Breast epithelium (tissue), 4 donors: ENCODE data around the gene FAM241A. TPM values are rescaled to one million over a fixed set of nuclear protein-coding genes. Genes with fewer than 3 reads are reported as not detected.
A peak's percentile ranks its signal among the peaks of the same experiment; 100 is the strongest.

Experiments used
- DNase-seq, 2 donors: peaks; one replicate each; pipeline ENCODE4 v3.0.0-alpha.2; 2019; ENCODE audit warnings: low spot score in 2 of 2
- H3K27ac ChIP-seq, 2 donors: fragments of 200-600 bp; sonication (generic) in 1 of 2; one replicate each; pipeline ENCODE4 v1.5.1; 2016 to 2019; ENCODE audit warnings: mild to moderate bottlenecking in 1 of 2
- H3K27me3 ChIP-seq, 2 donors: fragments of 200-600 bp; sonication (generic) in 1 of 2; one replicate each; pipeline versions ENCODE4 v1.5.1 to v1.6.0; 2017 to 2019; ENCODE audit warnings: control low read depth in 1 of 2, mild to moderate bottlenecking in 1 of 2
- H3K36me3 ChIP-seq: fragments of 200-600 bp; one replicate; pipeline ENCODE4 v1.5.1; 2019
- H3K4me1 ChIP-seq, 2 donors: fragments of 200-600 bp; sonication (generic); one replicate each; pipeline ENCODE4 v1.5.1; 2016 to 2019; ENCODE audit warnings: control low read depth in 1 of 2
- H3K4me3 ChIP-seq, 3 donors: fragments of 200-600 bp; sonication (generic); 1 replicate in 2 of 3; 2 replicates in 1 of 3; pipeline ENCODE4 v1.5.1; 2016 to 2019; ENCODE audit warnings: mild to moderate bottlenecking in 3 of 3, moderate library complexity in 2 of 3
- H3K9me3 ChIP-seq, 2 donors: fragments of 200-600 bp; sonication (generic) in 1 of 2; one replicate each; pipeline ENCODE4 v1.5.1; 2016 to 2019; ENCODE audit warnings: control low read depth in 1 of 2
- CTCF ChIP-seq, 3 donors: fragments of 450-650 bp; IDR thresholded peaks; one replicate each; pipeline ENCODE4 v1.5.1; 2016 to 2017; ENCODE audit warnings: antibody characterized with exemption in 3 of 3, mild to moderate bottlenecking in 3 of 3, moderate library complexity in 3 of 3
- POLR2A ChIP-seq: fragments of 450-650 bp; IDR thresholded peaks from one replicate; pipeline ENCODE4 v1.6.1; 2016; ENCODE audit warnings: antibody characterized with exemption, mild to moderate bottlenecking, moderate library complexity
- POLR2AphosphoS5 ChIP-seq, 3 donors: sonication (generic); formaldehyde crosslinking; IDR thresholded peaks; one replicate each; pipeline ENCODE4 v1.6.1; 2017; ENCODE audit warnings: antibody characterized with exemption in 3 of 3
- intact Hi-C: fragments of 100-400 bp; cut with DNase I; formaldehyde crosslinking; loops from one replicate; pipeline ENCODE4 v1.15.1; 2023; ENCODE audit warnings: low total_unique reads
- total RNA-seq, 3 donors: library from RNA; depleted of rRNA; stranded (reverse); fragments of >200 nt; gene quantifications; one replicate each; pipeline ENCODE4 v1.1.0, GENCODE V29; 2016

FAM241A gene
- total RNA-seq, 3 donors from 2014 or later = 4.3 to 11.5 (median 7.5) TPM

DNA sequence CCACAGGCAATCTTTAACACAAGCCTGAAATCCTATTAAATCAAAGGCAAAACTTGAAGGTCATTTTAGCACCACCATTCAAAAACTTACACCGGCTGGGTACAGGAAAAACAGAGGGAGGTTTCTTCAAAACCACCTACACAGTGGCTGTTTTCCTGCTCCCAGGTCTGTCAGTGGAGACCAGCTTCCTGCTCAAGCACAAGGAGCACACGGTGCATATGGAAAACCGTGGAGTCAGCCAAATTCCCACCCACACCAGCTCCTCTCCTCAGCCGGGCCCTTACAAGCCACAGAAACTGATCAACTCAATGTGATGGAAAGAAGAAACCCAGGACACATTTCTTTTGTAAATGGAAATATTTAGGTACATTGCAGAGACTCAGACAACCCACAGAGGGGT, 14.3 kb upstream of the FAM241A start:
- Histone ChIP-seq H3K4me3 (no peak overlapping the region), H3K27ac (no peak overlapping the region), H3K36me3 (no peaks in the 10 kb centered on the region), H3K4me1 (no peaks in the 10 kb centered on the region), H3K27me3 (no peaks in the 10 kb centered on the region), H3K9me3 (no peaks in the 10 kb centered on the region)
- no peak for TF ChIP-seq CTCF (IDR thresholded peaks at IDR 0.05)
- no peak for TF ChIP-seq POLR2A
- TF ChIP-seq POLR2AphosphoS5 (IDR thresholded peaks at IDR 0.05) = no peak
- intact Hi-C loops = loop anchor here (10.0 kb wide), 1 partner anchor 114 kb away; no protein-coding TSS in a partner anchor
- DNase-seq = no peak

- TF ChIP-seq POLR2AphosphoS5 (IDR thresholded peaks at IDR 0.05) (no peak), CTCF (IDR thresholded peaks at IDR 0.05) (no peak), POLR2A (no peak)
- Histone ChIP-seq H3K9me3 (no peaks in the 10 kb centered on the region), H3K27me3 (no peaks in the 10 kb centered on the region), H3K4me3 (no peak overlapping the region), H3K36me3 (no peaks in the 10 kb centered on the region), H3K4me1 (no peaks in the 10 kb centered on the region), H3K27ac (no peak overlapping the region)
- DNase-seq = no peak
- intact Hi-C loops = loop anchor here (10.0 kb wide), 1 partner anchor 108 kb away; no protein-coding TSS in a partner anchor
Measured at GRCh38 chr4:112136551-112136950, 8.7 kb upstream of the FAM241A start.

DNA sequence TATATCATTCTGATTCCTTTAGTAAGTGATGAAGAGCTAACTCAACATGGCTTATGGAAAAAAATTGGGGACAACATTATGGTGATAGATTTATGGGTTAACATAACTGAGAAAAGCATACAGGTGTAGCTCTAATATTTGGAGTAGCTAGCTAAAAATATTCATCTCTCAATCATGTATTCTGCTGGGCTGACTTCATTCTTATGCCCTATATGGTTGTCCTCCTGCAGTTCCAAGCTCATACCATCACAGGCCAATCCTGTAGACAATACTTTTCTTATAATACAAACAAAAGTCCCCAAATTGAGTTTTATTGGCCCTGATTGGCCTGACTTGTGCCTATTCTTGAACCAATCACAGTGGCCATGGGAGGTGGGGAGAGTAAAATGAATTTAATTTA, 6.7 kb upstream of the FAM241A start:
- no peak for DNase-seq
- H3K36me3 ChIP-seq = no peaks in the 10 kb centered on the region
- no peak for TF ChIP-seq POLR2AphosphoS5 (IDR thresholded peaks at IDR 0.05)
- no peak for TF ChIP-seq CTCF (IDR thresholded peaks at IDR 0.05)
- TF ChIP-seq POLR2A = no peak
- no peak overlapping the region for H3K4me3 ChIP-seq
- H3K27me3 ChIP-seq = no peaks in the 10 kb centered on the region
- intact Hi-C loops = loop anchor here (10.0 kb wide), 1 partner anchor 106 kb away; no protein-coding TSS in a partner anchor
- no peaks in the 10 kb centered on the region for H3K4me1 ChIP-seq
- no peak overlapping the region for H3K27ac ChIP-seq
- no peaks in the 10 kb centered on the region for H3K9me3 ChIP-seq

DNA sequence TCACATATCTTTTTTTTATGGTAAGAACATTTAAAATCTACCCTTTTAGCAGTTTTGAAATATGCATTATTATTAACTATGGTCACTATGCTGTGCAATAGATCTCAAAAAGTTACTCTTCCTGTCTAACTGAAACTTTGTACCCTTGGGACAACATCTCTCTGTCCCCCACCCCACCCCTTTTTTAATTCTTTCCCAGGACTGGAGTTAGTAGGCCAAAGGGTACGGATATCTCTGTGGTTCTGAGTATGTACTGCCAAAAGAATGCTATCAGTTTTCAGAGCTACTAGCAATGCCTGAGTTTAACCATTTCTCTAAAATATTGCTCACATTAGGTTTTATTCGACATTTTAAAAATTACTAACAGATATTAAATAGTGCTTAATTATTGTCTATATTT, 4.7 kb upstream of the FAM241A start:
- H3K27ac ChIP-seq = no peak overlapping the region
- H3K4me1 ChIP-seq = no peaks in the 10 kb centered on the region
- H3K4me3 ChIP-seq = no peak overlapping the region
- H3K36me3 ChIP-seq = no peaks in the 10 kb centered on the region
- TF ChIP-seq POLR2AphosphoS5 (IDR thresholded peaks at IDR 0.05) = no peak
- TF ChIP-seq CTCF (IDR thresholded peaks at IDR 0.05) = no peak
- TF ChIP-seq POLR2A = no peak
- intact Hi-C loops = no loop called here
- no peaks in the 10 kb centered on the region for H3K9me3 ChIP-seq
- no peak for DNase-seq
- no peaks in the 10 kb centered on the region for H3K27me3 ChIP-seq

GRCh38 chr4:112141366-112142138, 3.7 kb upstream of the FAM241A start:
- H3K27me3 ChIP-seq = no peaks in the 10 kb centered on the region
- DNase-seq = no peak
- H3K4me3 ChIP-seq = no peak overlapping the region
- peak overlapping the region in 1 of 2 donors; percentile 74 for H3K27ac ChIP-seq
- no peak for TF ChIP-seq POLR2A
- TF ChIP-seq CTCF (IDR thresholded peaks at IDR 0.05) = no peak
- no peak for TF ChIP-seq POLR2AphosphoS5 (IDR thresholded peaks at IDR 0.05)
- intact Hi-C loops = no loop called here
- no peaks in the 10 kb centered on the region for H3K36me3 ChIP-seq
- peaks cover 0 to 3% of the 10 kb centered on the region in 2 donors for H3K4me1 ChIP-seq
- no peaks in the 10 kb centered on the region for H3K9me3 ChIP-seq
